HG02623 (cell line): ENCODE measurements around the gene CHGA.

Source experiments
- ATAC-seq: cut with Tn5 transposase; IDR thresholded peaks from one replicate; pipeline ENCODE4 v1.9.1; 2021; ENCODE audit warnings: moderate library complexity; ENCODE audit not compliant: unreplicated experiment

Gene CHGA

GRCh38 chr14:92974541-92975345, 51.8 kb downstream of the CHGA start:
- ATAC-seq = no peak

- ATAC-seq = no peak
Observed at GRCh38 chr14:92976268-92976667, 53.3 kb downstream of the CHGA start.

GRCh38 chr14:92978229-92979021, 55.5 kb downstream of the CHGA start:
- no peak for ATAC-seq

- ATAC-seq = no peak
Observed at GRCh38 chr14:92980866-92981265, 57.9 kb downstream of the CHGA start.

GRCh38 chr14:92981726-92982125, 58.8 kb downstream of the CHGA start:
- ATAC-seq = no peak

GRCh38 chr14:92982956-92983355, 60.0 kb downstream of the CHGA start:
- no peak for ATAC-seq

GRCh38 chr14:92984082-92984788, 61.3 kb downstream of the CHGA start:
- ATAC-seq = no peak
